Activated T-cell treated with anti-CD3 and anti-CD28 coated beads for 1 hour (primary cell): ENCODE results near the gene PPFIBP2.

Experiments
- DNase-seq: peaks from one replicate; pipeline ENCODE4 v3.0.0-alpha.2; 2020; ENCODE audit warnings: low read depth

Gene PPFIBP2

DNA sequence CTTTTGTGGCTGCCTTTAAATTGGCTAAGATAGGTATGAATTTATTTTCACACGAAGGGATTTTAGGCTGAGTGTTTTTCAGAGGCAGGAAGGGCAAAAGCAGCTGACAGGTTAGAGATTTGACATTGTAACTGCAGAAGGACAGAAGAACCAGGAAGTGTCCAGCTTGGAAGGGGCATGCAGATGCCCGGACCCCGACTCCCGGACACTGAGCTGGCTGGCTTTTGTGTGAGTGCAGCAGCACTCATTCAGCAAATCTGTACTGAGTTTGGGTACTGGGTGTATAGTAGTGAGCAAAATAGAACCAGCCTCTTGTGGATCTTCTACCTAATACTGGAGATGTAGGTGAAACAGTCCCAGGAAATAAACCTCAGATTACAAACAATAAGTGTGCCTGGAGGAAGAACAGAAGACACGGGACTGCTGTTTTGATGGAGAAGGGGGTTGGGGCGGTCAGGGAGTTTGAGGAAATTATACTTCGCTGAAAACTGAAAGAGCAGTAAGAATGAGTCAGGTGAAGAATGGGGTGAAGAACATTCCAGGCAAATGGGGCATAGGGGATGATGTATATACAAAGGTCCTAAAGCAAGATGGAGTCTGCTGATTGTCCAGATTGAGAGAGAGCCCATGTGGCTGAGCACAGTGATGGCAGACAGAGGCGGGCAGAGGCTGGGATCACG, 64.6 kb downstream of the PPFIBP2 start:
- no peak for DNase-seq

DNA sequence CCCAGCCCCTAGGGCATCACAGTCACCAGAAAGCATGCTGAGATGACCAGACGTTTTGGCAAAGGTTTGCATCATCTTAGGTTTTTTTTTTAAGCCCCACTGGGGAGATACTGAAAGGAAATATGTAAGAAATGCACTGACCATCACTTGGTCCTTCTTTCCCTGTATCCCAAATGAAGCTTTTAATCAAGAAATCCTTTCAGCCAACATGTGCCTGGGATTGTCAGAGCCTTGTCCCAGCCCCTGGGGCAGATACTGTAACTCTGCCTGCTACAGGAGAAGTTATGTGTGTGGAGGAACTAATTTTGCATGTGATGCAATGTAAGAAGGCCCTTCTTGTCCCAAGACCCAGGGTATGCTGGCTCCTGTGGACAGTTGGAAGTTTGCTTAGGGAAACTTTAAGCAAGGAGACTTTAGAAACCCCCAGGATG, 65.6 kb downstream of the PPFIBP2 start:
- no peak for DNase-seq

DNA sequence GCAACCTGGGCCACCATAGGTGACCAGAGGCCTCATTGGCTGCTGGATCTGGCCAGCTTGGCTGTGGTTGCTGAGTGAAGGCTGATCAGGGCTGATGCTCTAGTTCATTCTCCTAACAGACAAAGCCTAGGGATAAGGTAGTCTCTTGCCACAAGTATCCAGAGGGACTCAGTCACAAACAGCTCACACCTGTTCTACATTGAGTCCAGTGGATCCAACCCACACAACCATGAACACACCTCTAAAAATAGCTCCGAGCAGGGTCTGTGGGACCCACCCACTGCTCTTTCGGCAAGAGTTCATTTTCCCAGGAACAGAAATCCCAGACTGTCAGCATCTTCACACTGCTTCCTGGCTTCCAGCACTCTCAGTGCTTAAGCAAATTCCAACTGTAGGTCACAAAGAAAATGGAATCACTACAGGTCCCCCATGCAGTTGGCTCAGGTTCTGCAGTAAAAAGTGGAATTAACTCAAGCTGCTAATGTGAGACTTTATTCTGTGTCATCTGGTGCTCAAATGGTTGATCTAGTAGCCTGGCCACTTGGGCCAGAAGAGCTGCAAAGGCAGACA, 67.3 kb downstream of the PPFIBP2 start:
- no peak for DNase-seq

DNA sequence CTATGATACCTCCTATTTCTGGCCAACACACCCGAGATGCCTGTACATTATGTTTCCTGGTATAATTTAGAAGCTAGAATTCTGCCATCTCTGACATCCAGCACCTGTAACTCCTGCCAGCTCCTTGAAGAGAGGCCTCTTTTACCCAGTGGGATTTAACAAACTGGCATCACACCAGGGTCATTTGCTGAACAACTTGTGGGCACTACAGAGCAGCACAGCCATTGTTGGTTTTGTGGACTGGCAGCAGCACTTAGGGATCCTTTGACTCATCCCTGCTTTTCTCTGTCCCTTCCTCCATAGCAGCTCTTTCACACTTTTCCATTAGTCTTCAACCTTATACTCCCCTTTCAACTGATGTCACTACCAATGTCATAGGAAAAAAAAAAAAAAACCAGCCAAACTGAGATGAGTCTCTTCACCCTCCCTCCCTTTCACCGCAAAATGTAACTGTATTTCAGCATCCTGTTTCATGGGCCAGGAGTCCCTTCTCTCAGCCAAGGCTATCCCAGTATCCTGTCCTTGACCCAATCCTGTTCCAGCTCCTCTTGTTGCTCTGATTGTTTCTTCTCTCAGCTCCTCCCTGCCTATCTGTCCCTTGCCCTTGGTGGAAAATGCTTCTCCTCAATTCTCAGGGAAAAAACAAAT, 68.7 kb downstream of the PPFIBP2 start:
- DNase-seq: no peak

DNA sequence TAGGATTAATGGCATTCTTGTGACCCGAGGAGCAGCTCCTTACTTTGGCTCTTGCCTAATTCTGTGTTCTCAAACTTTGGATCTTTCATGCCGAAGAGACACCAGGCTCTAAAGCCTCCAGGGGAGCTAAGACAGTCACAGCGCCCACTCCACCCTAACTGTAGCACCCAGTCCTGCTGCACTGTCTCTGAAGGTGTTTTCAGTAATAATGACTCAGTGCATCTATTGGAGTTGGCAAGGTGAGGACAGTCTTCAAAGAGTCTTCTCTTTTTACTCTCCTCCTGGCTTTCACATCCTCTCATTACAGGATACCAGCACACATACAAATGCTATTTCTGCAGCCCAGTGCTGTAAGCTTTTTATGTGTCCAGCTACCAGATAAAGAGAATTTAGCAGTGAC, 69.4 kb downstream of the PPFIBP2 start:
- no peak for DNase-seq

DNA sequence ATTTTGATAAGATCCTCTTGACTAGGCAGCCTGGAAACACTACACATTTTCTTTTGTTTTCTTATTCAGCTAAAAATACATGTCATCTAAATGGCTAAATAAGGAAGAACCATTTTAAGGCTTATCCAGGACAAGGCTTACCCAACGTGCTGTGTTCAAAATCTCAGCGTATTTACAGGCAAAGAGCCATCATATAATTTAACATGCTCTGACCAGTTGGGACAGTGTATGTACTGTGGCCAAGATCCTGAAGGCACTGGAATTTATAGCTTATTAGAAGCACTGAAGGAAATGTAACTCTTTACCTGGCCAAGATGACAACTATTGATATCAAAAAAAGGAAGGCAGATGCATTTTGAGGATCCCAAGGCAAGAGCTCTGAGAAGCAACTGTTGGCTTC, 71.1 kb downstream of the PPFIBP2 start:
- no peak for DNase-seq

DNA sequence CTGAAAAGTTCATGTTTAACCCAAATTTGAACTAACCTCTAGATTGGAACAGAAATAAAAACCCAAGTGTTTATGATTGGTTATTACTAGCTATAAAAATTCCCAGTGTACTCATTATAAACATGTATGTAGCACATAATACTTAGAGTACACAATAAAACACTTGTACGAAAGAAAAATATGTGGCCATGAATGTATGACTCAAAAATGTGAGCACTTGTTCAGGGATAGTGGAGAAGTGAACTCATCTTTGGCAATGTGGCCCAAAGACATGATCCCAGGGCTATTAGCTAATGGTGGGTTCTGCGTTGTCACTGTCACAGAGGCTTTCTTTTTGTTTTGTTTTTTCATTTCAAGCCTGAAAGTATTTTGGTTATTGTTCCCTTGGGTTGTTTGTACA, 72.0 kb downstream of the PPFIBP2 start:
- DNase-seq: no peak

DNA sequence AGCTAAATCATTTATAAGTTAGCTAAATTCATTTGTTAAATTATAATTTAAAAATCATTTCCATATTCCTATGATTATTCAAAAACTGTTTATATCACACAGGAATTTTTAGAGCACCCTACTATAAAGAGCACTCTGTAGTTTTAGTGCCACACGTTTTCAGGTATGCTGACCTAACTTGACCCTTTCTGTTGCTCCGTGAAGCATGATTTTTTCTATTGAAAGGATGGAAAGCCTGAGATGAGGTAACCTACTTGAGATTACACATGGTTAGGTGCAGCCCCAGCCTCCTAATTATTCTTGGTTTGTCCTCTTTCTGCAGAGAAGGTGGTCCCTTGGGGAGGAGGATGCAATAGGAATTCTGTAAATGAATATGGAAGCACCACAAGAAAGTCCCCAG, 72.6 kb downstream of the PPFIBP2 start:
- no peak for DNase-seq

DNA sequence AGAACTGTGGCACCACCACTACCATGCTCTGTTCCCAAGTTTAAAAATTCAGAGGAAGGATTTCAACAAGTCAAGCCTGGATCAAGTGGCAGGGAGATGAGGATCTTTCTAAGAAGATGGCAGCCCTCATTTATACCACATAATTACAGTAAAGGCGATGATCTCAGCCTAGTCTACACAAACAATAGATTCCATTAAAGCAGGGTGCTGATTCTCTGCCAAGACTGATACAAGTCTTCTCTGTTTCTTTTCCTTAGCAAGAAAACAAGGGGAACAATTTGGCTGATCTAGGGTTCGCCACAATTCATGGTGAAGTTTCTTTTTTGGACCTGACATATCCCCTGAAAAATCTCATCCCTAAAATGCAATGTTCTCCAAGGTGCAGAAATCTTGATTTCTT, 73.9 kb downstream of the PPFIBP2 start:
- no peak for DNase-seq

DNA sequence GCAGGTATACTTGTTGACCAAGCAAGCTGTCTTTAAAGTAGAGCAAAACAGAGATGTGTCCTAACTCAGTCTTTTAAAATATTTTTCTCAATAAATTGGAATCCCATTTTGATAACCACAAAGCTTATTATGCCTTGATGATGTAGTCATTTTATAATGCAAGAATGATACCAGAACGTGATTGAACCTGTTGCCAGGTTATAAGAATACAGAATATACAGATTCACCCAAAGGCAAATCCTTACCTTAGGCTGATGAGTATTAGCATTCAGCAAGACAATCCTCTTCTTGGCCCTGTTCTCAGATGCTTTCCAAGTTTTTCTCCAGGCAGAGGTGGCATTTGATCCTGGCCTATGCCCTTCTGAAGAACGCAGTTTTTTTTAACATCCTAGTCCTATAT, 76.1 kb downstream of the PPFIBP2 start:
- no peak for DNase-seq

DNA sequence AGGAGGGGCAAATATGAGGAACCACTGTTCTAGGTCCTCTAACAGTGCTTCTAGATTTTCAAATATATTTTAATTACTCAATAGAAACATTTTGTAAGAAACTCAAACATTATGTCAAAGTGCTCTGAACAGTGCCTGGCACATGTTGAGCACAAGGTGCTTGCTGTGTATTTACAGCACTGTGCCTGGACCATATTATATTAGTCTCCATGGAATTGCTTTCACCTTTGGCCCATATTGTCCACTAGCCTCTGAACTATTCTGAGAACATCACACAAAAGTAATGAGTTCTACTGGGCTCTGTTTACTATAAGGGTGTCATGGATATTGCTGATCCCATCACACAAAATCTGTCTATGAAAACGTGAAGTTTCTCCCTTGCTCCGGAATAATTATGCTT, 76.7 kb downstream of the PPFIBP2 start:
- DNase-seq: no peak

DNA sequence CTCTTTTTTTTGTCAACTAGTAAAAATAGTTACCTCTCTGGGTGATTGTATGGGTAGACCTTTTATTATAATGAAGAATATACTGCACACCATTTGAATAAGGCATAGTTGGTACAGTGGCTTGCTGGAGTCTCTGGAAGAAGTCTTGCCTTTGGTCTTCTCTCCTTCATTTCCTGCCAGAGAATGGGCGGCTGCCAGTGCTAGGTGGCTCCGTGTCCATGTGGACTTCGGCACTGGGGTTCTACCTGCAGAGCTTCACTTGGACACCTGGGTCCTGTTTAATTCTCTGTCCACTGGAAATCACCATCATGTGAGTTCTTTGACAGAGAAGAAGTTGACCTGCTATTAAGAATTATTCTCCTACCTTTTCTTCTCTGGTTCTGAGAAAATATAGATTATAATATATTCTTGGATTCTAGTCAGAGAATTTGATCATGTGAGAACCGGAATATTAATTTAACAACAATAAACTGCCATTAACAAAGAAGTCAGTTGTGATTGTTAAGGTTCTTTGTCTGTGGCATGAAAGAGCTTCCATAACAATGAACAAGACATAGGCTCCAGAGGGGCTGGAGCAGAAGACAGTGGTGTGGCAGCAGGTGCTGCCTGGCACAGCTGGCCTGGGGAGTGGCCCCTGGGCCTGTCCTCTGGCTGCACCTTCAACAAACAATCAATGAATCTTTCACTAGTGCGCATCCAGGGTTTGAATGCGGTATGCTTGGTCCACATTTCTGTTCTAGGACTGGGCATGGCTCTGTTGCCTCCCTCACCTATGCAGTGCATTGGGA, 77.5 kb downstream of the PPFIBP2 start:
- DNase-seq: no peak

DNA sequence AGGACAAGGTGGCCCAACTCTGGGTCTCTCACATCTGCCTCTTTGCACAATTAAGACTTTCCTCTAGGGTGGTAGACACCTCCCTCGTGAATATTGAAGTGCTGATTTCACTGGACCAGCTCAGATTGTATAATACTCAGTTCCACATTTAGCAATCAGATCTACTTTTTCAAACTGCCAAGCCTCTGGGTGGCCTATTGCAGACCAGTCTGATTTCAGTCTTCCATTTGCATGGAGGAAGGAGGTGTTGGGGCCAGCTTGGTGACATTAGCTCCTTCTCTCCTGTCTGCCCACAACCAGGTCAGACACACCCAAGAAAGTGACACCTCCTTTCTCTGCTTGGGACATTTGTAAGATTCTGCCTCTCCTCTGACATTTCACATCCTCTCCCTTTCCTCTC, 78.2 kb downstream of the PPFIBP2 start:
- no peak for DNase-seq

DNA sequence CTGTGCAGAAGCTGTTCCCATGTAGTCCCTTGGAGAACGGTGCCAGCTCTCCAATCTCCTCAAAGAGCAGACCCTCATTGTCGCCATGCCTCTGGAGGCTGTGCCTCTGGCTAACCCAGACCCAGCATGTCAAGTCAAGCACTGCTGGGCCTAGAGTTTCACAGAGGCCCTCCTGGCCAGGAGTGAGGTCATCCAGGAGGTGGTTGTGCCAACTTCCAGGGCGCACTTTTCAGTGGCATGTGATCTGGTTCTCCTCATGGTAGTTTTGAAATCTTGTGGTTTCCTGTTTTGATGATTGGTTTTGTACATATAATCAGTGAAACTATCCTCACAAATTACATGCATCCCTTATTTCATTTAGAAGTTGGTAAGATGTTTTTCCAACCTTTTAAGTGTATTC, 78.9 kb downstream of the PPFIBP2 start:
- DNase-seq: no peak

DNA sequence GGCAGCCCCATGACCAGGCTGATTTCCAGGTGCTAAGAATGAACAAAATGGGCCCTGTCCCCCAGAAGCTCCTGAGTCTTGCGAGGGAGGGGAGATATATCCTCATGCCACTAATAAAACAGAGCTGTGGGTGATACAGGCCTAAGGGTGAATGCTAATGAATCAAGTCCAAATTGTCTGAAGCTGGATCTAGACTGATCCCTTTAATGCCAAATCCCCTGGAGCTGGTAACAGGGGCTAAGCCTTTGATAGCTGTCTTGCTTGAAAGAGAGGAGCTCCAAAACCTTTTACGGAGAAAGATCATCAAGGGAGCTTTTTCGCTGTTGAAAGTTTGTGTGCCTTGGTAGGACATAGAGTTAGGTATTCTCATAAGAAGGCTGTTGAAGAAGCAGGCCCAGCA, 79.7 kb downstream of the PPFIBP2 start:
- DNase-seq: no peak

DNA sequence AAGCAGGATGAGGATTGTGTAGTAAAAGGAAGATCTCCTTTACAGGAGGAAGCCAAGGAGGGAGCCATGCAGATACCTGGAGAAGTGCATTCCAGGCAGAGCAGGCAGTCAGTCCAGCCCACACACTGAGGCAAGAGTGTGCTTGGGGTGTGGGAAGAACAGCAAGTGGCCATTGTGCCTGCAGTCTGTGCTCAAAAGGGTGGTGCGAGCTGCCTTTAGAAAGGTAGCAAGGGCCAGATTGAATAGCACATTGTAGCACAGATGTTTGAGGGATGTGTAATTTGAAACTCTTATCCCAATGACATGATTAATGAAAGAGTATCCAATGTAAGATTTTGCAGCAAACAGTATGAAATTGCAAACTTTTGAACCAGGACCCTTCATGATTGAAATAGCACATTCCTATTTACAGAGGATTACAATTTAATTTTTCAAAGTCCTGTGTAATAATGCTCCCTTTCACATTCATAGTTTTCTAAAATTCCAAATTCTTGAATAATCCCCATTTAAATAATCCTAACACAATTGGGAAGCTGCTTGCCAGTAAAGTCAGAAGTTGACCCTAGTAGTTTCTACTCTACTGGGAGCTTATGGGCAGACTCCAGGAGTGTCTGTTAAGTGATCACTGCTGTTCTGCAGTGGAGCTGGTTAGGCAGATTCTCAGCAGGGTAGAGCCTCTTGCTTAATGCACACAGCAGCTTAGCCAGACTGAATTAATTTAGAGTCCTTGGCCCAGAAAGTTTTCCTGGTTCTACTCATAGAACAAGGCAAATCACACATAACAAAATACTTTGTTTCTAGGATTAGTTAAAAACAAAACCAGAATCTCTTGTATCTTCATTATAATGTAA, 81.4 kb downstream of the PPFIBP2 start:
- no peak for DNase-seq

DNA sequence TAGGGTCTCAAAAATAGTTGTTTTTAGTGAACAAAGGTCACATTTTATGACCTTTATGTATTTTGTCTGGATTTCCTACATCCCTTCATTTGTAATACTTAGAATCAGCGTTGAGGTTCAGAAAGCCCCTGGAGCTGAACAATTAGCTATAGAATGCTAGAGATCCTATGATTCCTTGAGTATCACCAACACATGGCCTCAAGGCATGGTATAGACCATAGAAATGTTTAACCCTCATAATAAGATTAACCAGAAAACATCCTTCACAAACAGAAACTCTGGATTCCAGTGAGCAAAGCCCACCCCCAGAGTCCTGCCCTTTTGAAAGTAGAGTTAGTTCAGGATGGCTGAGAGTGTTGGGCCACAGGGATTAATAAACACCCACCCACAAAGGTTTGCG, 82.2 kb downstream of the PPFIBP2 start:
- DNase-seq: no peak

DNA sequence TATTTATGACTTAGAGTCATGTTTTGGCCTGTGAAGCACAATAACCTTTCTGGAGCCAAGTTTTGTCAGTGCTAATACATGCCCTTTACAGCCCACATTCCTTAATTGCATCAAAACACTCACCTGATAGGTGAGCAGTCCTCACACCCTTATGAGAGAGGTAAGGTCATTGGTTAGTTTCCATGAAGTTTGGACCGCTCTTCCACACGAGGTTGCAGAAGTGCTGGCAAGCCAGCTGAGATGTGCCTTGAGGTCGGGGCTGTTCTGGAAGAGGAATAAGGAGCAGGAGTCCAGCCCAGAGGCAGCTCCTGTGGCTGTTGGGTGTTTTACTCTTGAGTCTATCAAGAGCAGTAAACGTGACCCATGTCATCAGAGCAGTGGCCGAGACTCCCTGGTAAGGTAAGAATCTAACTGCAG, 83.2 kb downstream of the PPFIBP2 start:
- no peak for DNase-seq

DNA sequence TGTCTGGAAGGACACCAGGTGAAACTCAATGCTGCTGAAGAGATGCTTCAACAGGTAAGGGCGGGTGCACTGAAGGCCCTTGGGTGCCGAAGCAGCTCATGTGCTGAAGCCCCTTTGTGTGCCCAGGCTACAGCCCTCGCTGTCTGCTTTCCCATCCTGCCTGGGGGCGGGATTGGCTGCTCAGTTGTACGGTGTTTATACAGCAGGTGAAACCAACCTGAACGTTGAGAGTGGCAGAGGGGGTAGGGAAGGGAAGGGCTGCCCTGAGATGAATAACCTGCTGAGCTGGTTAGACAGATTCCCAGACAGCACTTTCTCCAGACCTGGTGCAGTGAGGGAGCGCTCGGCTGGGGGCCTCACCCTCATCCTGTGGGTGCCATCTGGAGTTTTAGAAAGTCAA, 83.8 kb downstream of the PPFIBP2 start:
- no peak for DNase-seq

DNA sequence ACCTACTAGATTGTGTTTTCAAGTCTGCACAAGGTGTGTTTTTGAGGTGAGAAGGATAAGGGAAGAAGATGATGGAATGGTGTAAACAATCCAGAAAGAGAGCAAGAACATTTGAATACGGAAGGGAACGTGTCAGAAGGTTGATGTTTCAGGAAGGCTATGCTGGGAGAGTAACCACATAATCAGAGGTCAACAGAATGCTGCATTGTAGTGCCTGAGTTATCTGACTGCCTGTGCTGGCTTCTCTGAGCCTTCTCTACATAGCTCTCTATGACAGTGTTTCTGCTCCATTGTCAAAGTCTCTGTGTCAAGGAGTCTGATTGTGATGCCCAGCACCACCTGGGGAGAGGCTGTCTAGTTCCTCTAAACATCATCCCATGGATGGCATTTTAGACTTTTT, 85.4 kb downstream of the PPFIBP2 start:
- no peak for DNase-seq

DNA sequence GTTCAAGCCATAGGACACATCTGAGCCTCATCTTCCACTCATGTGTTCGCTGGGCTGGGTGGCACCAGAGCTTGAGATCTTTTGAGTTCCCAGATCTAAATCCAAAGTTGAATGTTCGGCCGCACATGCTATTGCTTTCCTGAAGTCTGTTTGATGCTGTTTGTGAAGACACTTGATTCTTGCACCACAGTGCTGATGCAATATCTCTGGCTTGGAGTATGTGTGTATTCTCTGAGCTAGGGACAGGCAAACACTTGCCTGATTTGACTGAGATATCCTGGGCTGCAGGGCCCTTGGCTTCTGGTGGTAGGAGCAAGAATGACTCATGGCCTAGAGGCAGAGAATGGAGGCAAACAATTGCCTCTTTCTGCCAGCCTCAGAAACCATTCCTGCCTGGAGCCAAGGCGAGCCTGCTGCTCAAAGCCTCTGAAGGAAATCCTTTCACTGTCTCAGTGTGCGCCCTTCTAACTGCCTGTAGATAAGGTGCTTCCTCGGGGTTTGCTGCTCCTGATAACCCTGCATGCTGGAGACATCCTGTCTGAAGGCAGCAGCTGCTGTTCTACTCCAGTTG, 86.5 kb downstream of the PPFIBP2 start:
- DNase-seq: no peak
